ENCODE data around the gene PRKG2.

- no peak for TF ChIP-seq CTCF (IDR thresholded peaks at IDR 0.05)
- no peak for TF ChIP-seq POLR2A (IDR thresholded peaks at IDR 0.05)
Measured at GRCh38 chr4:81218206-81218605, 3.2 kb upstream of the PRKG2 start.
